ENCODE data around the gene C4orf46.
"Not testable (repeated sequence)": the region's sequence is repeated elsewhere in the genome, so short reads cannot be mapped to it uniquely, and the experiment has no call there.

DNA sequence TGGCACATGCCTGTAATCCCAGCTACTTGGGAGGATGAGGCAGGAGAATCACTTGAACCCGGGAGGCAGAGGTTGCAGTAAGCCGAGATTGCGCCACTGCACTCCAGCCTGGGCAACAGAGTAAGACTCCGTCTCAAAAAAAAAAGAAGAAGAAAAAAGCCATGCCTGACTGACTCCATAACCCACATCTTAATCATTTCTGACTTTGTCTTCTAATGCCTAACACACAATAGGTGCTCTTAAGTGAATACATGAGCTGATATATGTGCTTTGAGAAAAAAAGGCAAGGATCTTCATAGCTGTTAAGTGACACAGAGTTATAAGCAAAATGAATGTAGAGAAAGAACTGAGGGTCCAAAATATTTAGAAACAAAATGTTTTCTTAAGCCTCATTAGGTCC, 40.9 kb upstream of the C4orf46 start:
- TF ChIP-seq CTCF, POLR2A, POLR2AphosphoS5 (IDR thresholded peaks at IDR 0.05): not testable (repeated sequence)

Data from prostate gland (tissue), 2 donors.